ENCODE measurements around the gene PPP1R2.

The PPP1R2 gene

GRCh38 chr3:195565716-195566115 lies 22.6 kb upstream of the PPP1R2 start:
- POLR2A ChIA-PET: no interaction called here
- no peak overlapping the region for H3K4me3 ChIP-seq (ENCODE audit: low read depth, low read length)
- H3K36me3 ChIP-seq (ENCODE audit: control insufficient read depth in 2 of 2, insufficient read depth in 1 of 2, low read length in 2 of 2): no peaks in the 10 kb centered on the region
- H3K27ac ChIP-seq (ENCODE audit: extremely low read depth, low read depth, low read length): no peak overlapping the region
- H3K4me1 ChIP-seq (ENCODE audit: control insufficient read depth, insufficient read depth, low read length): no peaks in the 10 kb centered on the region
- CTCF ChIA-PET: interaction anchor here (0.6 to 2.2 kb wide), 6 partner anchors 10 to 354 kb away, joined by 3 to 6 read pairs (median 4); partner anchors contain the start of gene XXYLT1
- H3K9me3 ChIP-seq (ENCODE audit: control insufficient read depth, insufficient read depth, low read depth, low read length): no peaks in the 10 kb centered on the region
- TF ChIP-seq ZNF214 (tag by site-specific recombination; IDR thresholded peaks at IDR 0.05; ENCODE audit: borderline replicate concordance): no peak
- TF ChIP-seq ZNF785 (tag by site-specific recombination; IDR thresholded peaks at IDR 0.05): no peak
- no peak for TF ChIP-seq ZEB2 (tag by site-specific recombination; IDR thresholded peaks at IDR 0.05)
- TF ChIP-seq ZNF549 (tag by site-specific recombination; IDR thresholded peaks at IDR 0.05): no peak
- TF ChIP-seq GLI2 (tag by site-specific recombination; IDR thresholded peaks at IDR 0.05; ENCODE audit: borderline replicate concordance, low read depth): no peak
- no peak for TF ChIP-seq GLI4 (tag by site-specific recombination; IDR thresholded peaks at IDR 0.05)
- no peak for TF ChIP-seq ZNF248 (tag by site-specific recombination; IDR thresholded peaks at IDR 0.05)
- no peak for TF ChIP-seq ATF2 (tag by site-specific recombination; IDR thresholded peaks at IDR 0.05; ENCODE audit: low read depth)
- no peak for TF ChIP-seq ZNF23 (tag by site-specific recombination; IDR thresholded peaks at IDR 0.05; ENCODE audit: borderline replicate concordance)
- no peak for TF ChIP-seq ZNF837 (tag by site-specific recombination; IDR thresholded peaks at IDR 0.05)
- TF ChIP-seq ZNF626 (tag by site-specific recombination; IDR thresholded peaks at IDR 0.05): no peak
- no peak for TF ChIP-seq BCL11A (tag by site-specific recombination; IDR thresholded peaks at IDR 0.05; ENCODE audit: low read depth)
- TF ChIP-seq ZNF155 (tag by site-specific recombination; IDR thresholded peaks at IDR 0.05): no peak
- no peak for TF ChIP-seq ZFP37 (tag by site-specific recombination; IDR thresholded peaks at IDR 0.05)
- TF ChIP-seq RBAK (tag by site-specific recombination; IDR thresholded peaks at IDR 0.05): no peak

DNA sequence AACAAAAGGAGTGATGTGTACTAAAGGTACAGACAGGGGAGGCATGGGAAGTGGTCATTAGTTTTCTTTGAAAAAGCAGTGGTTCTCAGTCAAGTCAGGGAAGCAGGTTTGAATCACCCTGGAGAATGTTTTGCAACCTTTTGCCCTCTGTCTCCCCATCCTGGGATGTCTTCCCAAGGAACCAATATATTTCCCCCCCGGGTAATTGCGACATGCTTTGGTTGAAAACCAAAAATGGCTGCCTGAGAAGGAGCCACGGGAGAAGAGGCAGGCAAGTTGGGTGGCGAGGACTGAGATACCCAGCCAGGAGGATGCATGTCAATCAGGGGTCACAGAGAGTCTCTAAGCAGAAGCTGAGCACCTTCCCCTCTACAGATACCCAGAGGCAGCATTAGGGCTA lies 20.2 kb upstream of the PPP1R2 start:
- ChIA-PET CTCF (interaction anchor here (0.8 kb wide), 1 partner anchor 287 kb away, joined by 3 read pairs; no protein-coding TSS in a partner anchor), POLR2A (no interaction called here)
- Histone ChIP-seq H3K36me3 (ENCODE audit: control insufficient read depth in 2 of 2, insufficient read depth in 1 of 2, low read length in 2 of 2) (no peaks in the 10 kb centered on the region), H3K4me3 (ENCODE audit: low read depth, low read length) (no peak overlapping the region), H3K4me1 (ENCODE audit: control insufficient read depth, insufficient read depth, low read length) (no peaks in the 10 kb centered on the region), H3K27ac (ENCODE audit: extremely low read depth, low read depth, low read length) (no peak overlapping the region), H3K9me3 (ENCODE audit: control insufficient read depth, insufficient read depth, low read depth, low read length) (no peaks in the 10 kb centered on the region)
- TF ChIP-seq ZNF433 (tag by site-specific recombination; IDR thresholded peaks at IDR 0.05; ENCODE audit: low read depth) (no peak), ZNF423 (tag by site-specific recombination; IDR thresholded peaks at IDR 0.05) (no peak), ZNF777 (tag by site-specific recombination; IDR thresholded peaks at IDR 0.05; ENCODE audit: borderline replicate concordance) (no peak), ZNF302 (tag by site-specific recombination; IDR thresholded peaks at IDR 0.05; ENCODE audit: low read depth) (no peak), ZNF585B (tag by site-specific recombination; IDR thresholded peaks at IDR 0.05) (no peak), ZXDB (tag by site-specific recombination; IDR thresholded peaks at IDR 0.05) (no peak), OVOL3 (tag by site-specific recombination; IDR thresholded peaks at IDR 0.05) (no peak), SCRT2 (tag by site-specific recombination; IDR thresholded peaks at IDR 0.05) (no peak), KLF7 (tag by site-specific recombination; IDR thresholded peaks at IDR 0.05; ENCODE audit: borderline replicate concordance) (no peak), MZF1 (tag by site-specific recombination; IDR thresholded peaks at IDR 0.05; ENCODE audit: borderline replicate concordance) (no peak), ZNF560 (tag by site-specific recombination; IDR thresholded peaks at IDR 0.05; ENCODE audit: borderline replicate concordance) (no peak), ZNF549 (tag by site-specific recombination; IDR thresholded peaks at IDR 0.05) (no peak), ZFP3 (tag by site-specific recombination; IDR thresholded peaks at IDR 0.05; ENCODE audit: low read depth) (no peak), ZNF146 (tag by site-specific recombination; IDR thresholded peaks at IDR 0.05) (no peak), ZNF391 (tag by site-specific recombination; IDR thresholded peaks at IDR 0.05; ENCODE audit: borderline replicate concordance, low read depth) (no peak), ZNF747 (tag by site-specific recombination; IDR thresholded peaks at IDR 0.05) (no peak)
- TF ChIP-seq, protein P1, sequence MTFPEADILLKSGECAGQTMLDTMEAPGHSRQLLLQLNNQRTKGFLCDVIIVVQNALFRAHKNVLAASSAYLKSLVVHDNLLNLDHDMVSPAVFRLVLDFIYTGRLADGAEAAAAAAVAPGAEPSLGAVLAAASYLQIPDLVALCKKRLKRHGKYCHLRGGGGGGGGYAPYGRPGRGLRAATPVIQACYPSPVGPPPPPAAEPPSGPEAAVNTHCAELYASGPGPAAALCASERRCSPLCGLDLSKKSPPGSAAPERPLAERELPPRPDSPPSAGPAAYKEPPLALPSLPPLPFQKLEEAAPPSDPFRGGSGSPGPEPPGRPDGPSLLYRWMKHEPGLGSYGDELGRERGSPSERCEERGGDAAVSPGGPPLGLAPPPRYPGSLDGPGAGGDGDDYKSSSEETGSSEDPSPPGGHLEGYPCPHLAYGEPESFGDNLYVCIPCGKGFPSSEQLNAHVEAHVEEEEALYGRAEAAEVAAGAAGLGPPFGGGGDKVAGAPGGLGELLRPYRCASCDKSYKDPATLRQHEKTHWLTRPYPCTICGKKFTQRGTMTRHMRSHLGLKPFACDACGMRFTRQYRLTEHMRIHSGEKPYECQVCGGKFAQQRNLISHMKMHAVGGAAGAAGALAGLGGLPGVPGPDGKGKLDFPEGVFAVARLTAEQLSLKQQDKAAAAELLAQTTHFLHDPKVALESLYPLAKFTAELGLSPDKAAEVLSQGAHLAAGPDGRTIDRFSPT (tag by site-specific recombination; IDR thresholded peaks at IDR 0.05): no peak
